CD8-positive, alpha-beta memory T cell (primary cell): ENCODE results near the gene IMPA2. TPM values are rescaled to one million over a fixed set of nuclear protein-coding genes. Genes with fewer than 3 reads are reported as not detected.

Experiments used
- CTCF ChIA-PET: fragments of 350-600 bp; sonication (Branson Sonifier 250); formaldehyde crosslinking; loops from one replicate; lab custom pipeline; 2021; ENCODE audit warnings: antibody characterized with exemption; lab: Charles Lee
- POLR2A ChIA-PET: fragments of 350-600 bp; sonication (Branson Sonifier 250); formaldehyde crosslinking; loops from one replicate; lab custom pipeline; 2021; ENCODE audit warnings: antibody characterized with exemption; lab: Charles Lee
- DNase-seq, 5 donors: peaks; one replicate each; pipeline versions ENCODE4 v3.0.0 to v3.0.0-alpha.2; 2020 to 2022; ENCODE audit warnings: mixed read lengths in 1 of 5
- H3K27ac ChIP-seq: one replicate; pipeline ENCODE4 v1.7.0; 2013; ENCODE audit warnings: low read depth, mild to moderate bottlenecking, low read length, moderate library complexity
- H3K27me3 ChIP-seq: 2 replicates; pipeline ENCODE4 v1.7.0; 2013; ENCODE audit warnings: low read length, mild to moderate bottlenecking; ENCODE audit not compliant: insufficient read depth, poor library complexity, severe bottlenecking
- H3K36me3 ChIP-seq: 2 replicates; pipeline ENCODE4 v1.7.0; 2013; ENCODE audit warnings: mild to moderate bottlenecking, low read length, moderate library complexity; ENCODE audit not compliant: insufficient read depth
- H3K4me1 ChIP-seq: 2 replicates; pipeline ENCODE4 v1.7.0; 2013; ENCODE audit warnings: mild to moderate bottlenecking, low read length, moderate library complexity; ENCODE audit not compliant: insufficient read depth
- H3K4me3 ChIP-seq: 2 replicates; pipeline ENCODE4 v1.7.0; 2013; ENCODE audit warnings: mild to moderate bottlenecking, low read length
- H3K9me3 ChIP-seq: 2 replicates; pipeline ENCODE4 v1.7.0; 2013; ENCODE audit warnings: mild to moderate bottlenecking, low read length
- H3K27ac Mint-ChIP-seq, 8 donors: one replicate each; pipeline ENCODE4 v1.8.0; 2020 to 2021; ENCODE audit warnings: mixed read lengths in 8 of 8, mild to moderate bottlenecking in 6 of 8, inconsistent platforms in 3 of 8, moderate library complexity in 3 of 8
- H3K27me3 Mint-ChIP-seq, 2 donors: one replicate each; pipeline ENCODE4 v1.8.0; 2020 to 2021; ENCODE audit warnings: mixed read lengths in 2 of 2, mild to moderate bottlenecking in 1 of 2, moderate library complexity in 1 of 2
- H3K36me3 Mint-ChIP-seq, 3 donors: one replicate each; pipeline ENCODE4 v1.8.0; 2020 to 2021; ENCODE audit warnings: mixed read lengths in 3 of 3, inconsistent platforms in 1 of 3, mild to moderate bottlenecking in 1 of 3
- H3K4me1 Mint-ChIP-seq, 3 donors: one replicate each; pipeline ENCODE4 v1.8.0; 2020 to 2021; ENCODE audit warnings: mixed read lengths in 3 of 3, inconsistent platforms in 1 of 3, mild to moderate bottlenecking in 1 of 3
- H3K4me3 Mint-ChIP-seq, 7 donors: one replicate each; pipeline ENCODE4 v1.8.0; 2020 to 2021; ENCODE audit warnings: mixed read lengths in 7 of 7, mild to moderate bottlenecking in 6 of 7, moderate library complexity in 4 of 7, inconsistent platforms in 2 of 7
- H3K9me3 Mint-ChIP-seq, 5 donors: one replicate each; pipeline ENCODE4 v1.8.0; 2020 to 2022; ENCODE audit warnings: mixed read lengths in 5 of 5, mild to moderate bottlenecking in 3 of 5, moderate library complexity in 2 of 5, inconsistent platforms in 1 of 5
- polyA plus RNA-seq: library from polyadenylated mRNA; unstranded; fragments of 300-500 nt; fragmentation: Illumina TruSeq; gene quantifications from one replicate; pipeline ENCODE4 v1.2.3, GENCODE V29; 2021
- total RNA-seq, 2 experiments: library from RNA; stranded (reverse); gene quantifications; one replicate each; pipeline ENCODE4 v1.2.3, GENCODE V29; 2021

Gene IMPA2
- total and polyA plus RNA-seq, 3 experiments from 2014 or later, result 6.2 to 14.0 (median 13.3) TPM

GRCh38 chr18:12006488-12006840 lies 25.2 kb downstream of the IMPA2 start:
- ChIA-PET CTCF (interaction anchor here (1.3 to 1.5 kb wide), 2 partner anchors 12 to 32 kb away, joined by 3 read pairs; no protein-coding TSS in a partner anchor), POLR2A (no interaction called here)
- H3K27ac ChIP-seq, result no peak overlapping the region
- H3K4me3 ChIP-seq, result no peak overlapping the region
- H3K36me3 Mint-ChIP-seq, result no peaks in the 10 kb centered on the region
- no peaks in the 10 kb centered on the region for H3K4me1 ChIP-seq
- no peak overlapping the region for H3K27ac Mint-ChIP-seq
- H3K27me3 ChIP-seq, result no peaks in the 10 kb centered on the region
- H3K9me3 ChIP-seq, result no peaks in the 10 kb centered on the region
- H3K27me3 Mint-ChIP-seq, result no peaks in the 10 kb centered on the region
- no peaks in the 10 kb centered on the region for H3K36me3 ChIP-seq
- no peaks in the 10 kb centered on the region for H3K9me3 Mint-ChIP-seq
- no peak for DNase-seq
- H3K4me3 Mint-ChIP-seq, result no peak overlapping the region
- H3K4me1 Mint-ChIP-seq, result no peaks in the 10 kb centered on the region

- Mint-ChIP-seq H3K27me3 (no peaks in the 10 kb centered on the region), H3K9me3 (no peaks in the 10 kb centered on the region), H3K4me1 (no peaks in the 10 kb centered on the region), H3K27ac (no peak overlapping the region), H3K36me3 (no peaks in the 10 kb centered on the region), H3K4me3 (no peak overlapping the region)
- Histone ChIP-seq H3K4me1 (no peaks in the 10 kb centered on the region), H3K36me3 (no peaks in the 10 kb centered on the region), H3K4me3 (no peak overlapping the region), H3K9me3 (no peaks in the 10 kb centered on the region), H3K27ac (no peak overlapping the region), H3K27me3 (no peaks in the 10 kb centered on the region)
- ChIA-PET POLR2A (no interaction called here), CTCF (no interaction called here)
- DNase-seq, result no peak
Measured at GRCh38 chr18:12007063-12007462, 25.8 kb downstream of the IMPA2 start.

GRCh38 chr18:12008181-12008767 lies 27.0 kb downstream of the IMPA2 start:
- no peak for DNase-seq
- ChIA-PET POLR2A (no interaction called here), CTCF (interaction anchor here (1.5 kb wide), 1 partner anchor 13 kb away, joined by 3 read pairs; no protein-coding TSS in a partner anchor)
- Mint-ChIP-seq H3K27ac (no peak overlapping the region), H3K4me1 (no peaks in the 10 kb centered on the region), H3K36me3 (no peaks in the 10 kb centered on the region), H3K9me3 (no peaks in the 10 kb centered on the region), H3K27me3 (no peaks in the 10 kb centered on the region), H3K4me3 (no peak overlapping the region)
- Histone ChIP-seq H3K27me3 (no peaks in the 10 kb centered on the region), H3K9me3 (no peaks in the 10 kb centered on the region), H3K27ac (no peak overlapping the region), H3K4me3 (no peak overlapping the region), H3K36me3 (no peaks in the 10 kb centered on the region), H3K4me1 (no peaks in the 10 kb centered on the region)

- peak overlapping the region in 1 of 8 donors; percentile 19 for H3K27ac Mint-ChIP-seq
- H3K4me1 Mint-ChIP-seq, result no peaks in the 10 kb centered on the region
- H3K27me3 ChIP-seq, result no peaks in the 10 kb centered on the region
- H3K4me3 Mint-ChIP-seq, result no peak overlapping the region
- CTCF ChIA-PET, result interaction anchor here (0.8 to 1.5 kb wide), 2 partner anchors 14 to 30 kb away, joined by 3 read pairs; no protein-coding TSS in a partner anchor
- H3K4me1 ChIP-seq, result no peaks in the 10 kb centered on the region
- H3K9me3 Mint-ChIP-seq, result no peaks in the 10 kb centered on the region
- POLR2A ChIA-PET, result no interaction called here
- H3K36me3 Mint-ChIP-seq, result no peaks in the 10 kb centered on the region
- H3K27me3 Mint-ChIP-seq, result no peaks in the 10 kb centered on the region
- no peaks in the 10 kb centered on the region for H3K9me3 ChIP-seq
- H3K4me3 ChIP-seq, result no peak overlapping the region
- no peak overlapping the region for H3K27ac ChIP-seq
- no peak for DNase-seq
- no peaks in the 10 kb centered on the region for H3K36me3 ChIP-seq
Measured at GRCh38 chr18:12008842-12009580, 27.7 kb downstream of the IMPA2 start.

GRCh38 chr18:12009581-12010140 lies 28.4 kb downstream of the IMPA2 start:
- Mint-ChIP-seq H3K27ac (no peak overlapping the region), H3K4me3 (no peak overlapping the region), H3K9me3 (no peaks in the 10 kb centered on the region), H3K27me3 (no peaks in the 10 kb centered on the region), H3K4me1 (no peaks in the 10 kb centered on the region), H3K36me3 (no peaks in the 10 kb centered on the region)
- Histone ChIP-seq H3K27ac (no peak overlapping the region), H3K27me3 (no peaks in the 10 kb centered on the region), H3K4me3 (no peak overlapping the region), H3K4me1 (no peaks in the 10 kb centered on the region), H3K36me3 (no peaks in the 10 kb centered on the region), H3K9me3 (no peaks in the 10 kb centered on the region)
- CTCF ChIA-PET, result interaction anchor here (0.8 kb wide), 1 partner anchor 29 kb away, joined by 3 read pairs; no protein-coding TSS in a partner anchor
- POLR2A ChIA-PET, result no interaction called here
- no peak for DNase-seq

- Histone ChIP-seq H3K36me3 (no peaks in the 10 kb centered on the region), H3K4me3 (no peak overlapping the region), H3K9me3 (no peaks in the 10 kb centered on the region), H3K27me3 (no peaks in the 10 kb centered on the region), H3K4me1 (no peaks in the 10 kb centered on the region), H3K27ac (no peak overlapping the region)
- Mint-ChIP-seq H3K36me3 (no peaks in the 10 kb centered on the region), H3K9me3 (no peaks in the 10 kb centered on the region), H3K4me3 (no peak overlapping the region), H3K27me3 (no peaks in the 10 kb centered on the region), H3K27ac (no peak overlapping the region), H3K4me1 (no peaks in the 10 kb centered on the region)
- POLR2A ChIA-PET, result no interaction called here
- CTCF ChIA-PET, result no interaction called here
- DNase-seq, result no peak
Measured at GRCh38 chr18:12010187-12010802, 29.0 kb downstream of the IMPA2 start.

- Histone ChIP-seq H3K27ac (no peak overlapping the region), H3K4me1 (no peaks in the 10 kb centered on the region), H3K36me3 (no peaks in the 10 kb centered on the region), H3K4me3 (no peak overlapping the region), H3K27me3 (no peaks in the 10 kb centered on the region), H3K9me3 (no peaks in the 10 kb centered on the region)
- H3K27me3 Mint-ChIP-seq, result peaks cover 0 to 1% of the 10 kb centered on the region in 2 donors
- DNase-seq, result no peak
- H3K36me3 Mint-ChIP-seq, result no peaks in the 10 kb centered on the region
- ChIA-PET POLR2A (no interaction called here), CTCF (interaction anchor here (1.4 kb wide), 1 partner anchor 16 kb away, joined by 4 read pairs; no protein-coding TSS in a partner anchor)
- H3K9me3 Mint-ChIP-seq, result no peaks in the 10 kb centered on the region
- no peak overlapping the region for H3K4me3 Mint-ChIP-seq
- no peak overlapping the region for H3K27ac Mint-ChIP-seq
- no peaks in the 10 kb centered on the region for H3K4me1 Mint-ChIP-seq
Measured at GRCh38 chr18:12011199-12011956, 30.1 kb downstream of the IMPA2 start.
